Neural cell (in vitro differentiated cells): ENCODE data around the gene RRAGD. TPM values are rescaled to one million over a fixed set of nuclear protein-coding genes. Genes with fewer than 3 reads are reported as not detected.

Experiments used
- H2AFZ ChIP-seq: fragments of 200-600, 300-800 bp; sonication (generic), shearing (Covaris generic); 2 replicates; pipeline ENCODE4 v1.6.0; 2014; ENCODE audit warnings: low read depth, mild to moderate bottlenecking, antibody characterized with exemption, low read length, moderate library complexity
- H3F3A ChIP-seq: fragments of 200-600 bp; shearing (Covaris generic); 2 replicates; pipeline ENCODE4 v1.6.1; 2016; ENCODE audit warnings: mild to moderate bottlenecking, moderate library complexity, mixed read lengths, antibody characterized with exemption, low read length; ENCODE audit not compliant: insufficient read depth, poor library complexity, severe bottlenecking
- H3K27ac ChIP-seq: fragments of 200-600, 300-800 bp; sonication (generic), shearing (Covaris generic); 2 replicates; pipeline ENCODE4 v1.5.1; 2014; ENCODE audit warnings: mild to moderate bottlenecking, low read length, moderate library complexity
- H3K27me3 ChIP-seq: fragments of 300-800, 200-600 bp; sonication (generic), shearing (Covaris generic); 2 replicates; pipeline ENCODE4 v1.6.0; 2014; ENCODE audit warnings: mild to moderate bottlenecking, low read depth, low read length, moderate library complexity; ENCODE audit not compliant: insufficient read depth
- H3K36me3 ChIP-seq: fragments of 300-800, 200-600 bp; sonication (generic), shearing (Covaris generic); 2 replicates; pipeline ENCODE4 v1.5.1; 2014; ENCODE audit warnings: mild to moderate bottlenecking, antibody characterized with exemption, low read length, moderate library complexity; ENCODE audit not compliant: insufficient read depth
- H3K4me2 ChIP-seq: fragments of 300-800, 200-600 bp; sonication (generic), shearing (Covaris generic); 2 replicates; pipeline ENCODE4 v1.6.0; 2014; ENCODE audit warnings: mild to moderate bottlenecking, low read length
- H3K4me3 ChIP-seq: fragments of 300-800, 200-600 bp; sonication (generic), shearing (Covaris generic); 2 replicates; pipeline ENCODE4 v1.5.1; 2014; ENCODE audit warnings: mild to moderate bottlenecking, low read length, moderate library complexity
- H3K79me2 ChIP-seq: fragments of 200-600 bp; shearing (Covaris generic); replicated peaks from 2 replicates; pipeline ENCODE4 v1.6.0; 2014; ENCODE audit warnings: mild to moderate bottlenecking, low read length, moderate library complexity; ENCODE audit not compliant: insufficient read depth
- H3K9ac ChIP-seq: fragments of 300-800, 200-600 bp; sonication (generic), shearing (Covaris generic); 2 replicates; pipeline ENCODE4 v1.6.1; 2016; ENCODE audit warnings: mild to moderate bottlenecking, low read length, mixed read lengths
- H3K9me2 ChIP-seq: fragments of 200-600 bp; shearing (Covaris generic); 2 replicates; pipeline ENCODE4 v1.6.1; 2016; ENCODE audit warnings: mild to moderate bottlenecking, low read length, mixed read lengths; ENCODE audit not compliant: insufficient read depth
- H3K9me3 ChIP-seq: fragments of 200-600, 300-800 bp; sonication (generic), shearing (Covaris generic); 2 replicates; pipeline ENCODE4 v1.6.1; 2016; ENCODE audit warnings: mild to moderate bottlenecking, mixed run types, low read length, moderate library complexity, mixed read lengths
- H4K20me1 ChIP-seq: fragments of 200-600 bp; shearing (Covaris generic); 2 replicates; pipeline ENCODE4 v1.6.1; 2016; ENCODE audit warnings: mild to moderate bottlenecking, mixed run types; ENCODE audit not compliant: insufficient read depth
- EP300 ChIP-seq: fragments of 450-650 bp; conservative IDR thresholded peaks from 2 replicates; pipeline ENCODE4 v1.6.1; 2014; ENCODE audit warnings: antibody characterized with exemption, mild to moderate bottlenecking, moderate library complexity; ENCODE audit not compliant: poor library complexity, severe bottlenecking
- EZH2 ChIP-seq: fragments of 200-600, 300-800 bp; shearing (Covaris generic), sonication (generic); IDR thresholded peaks from 2 replicates; pipeline ENCODE4 v1.6.1; 2014; ENCODE audit warnings: antibody characterized with exemption, low read length, borderline replicate concordance, mild to moderate bottlenecking; ENCODE audit not compliant: insufficient read depth, poor library complexity, severe bottlenecking
- MXI1 ChIP-seq: fragments of 450-650 bp; conservative IDR thresholded peaks from 2 replicates; pipeline ENCODE4 v1.6.1; 2014; ENCODE audit warnings: antibody characterized with exemption, mild to moderate bottlenecking; ENCODE audit not compliant: poor library complexity, severe bottlenecking
- POLR2AphosphoS5 ChIP-seq: IDR thresholded peaks from 2 replicates; pipeline ENCODE4 v1.6.1; 2012
- RAD21 ChIP-seq: fragments of 450-650 bp; conservative IDR thresholded peaks from 2 replicates; pipeline ENCODE4 v1.6.1; 2014; ENCODE audit warnings: antibody characterized with exemption, mild to moderate bottlenecking, moderate library complexity
- SMC3 ChIP-seq: fragments of 450-650 bp; conservative IDR thresholded peaks from 2 replicates; pipeline ENCODE4 v1.6.1; 2014; ENCODE audit warnings: antibody characterized with exemption, mild to moderate bottlenecking, moderate library complexity; ENCODE audit not compliant: poor library complexity
- TAF1 ChIP-seq: IDR thresholded peaks from 2 replicates; pipeline ENCODE4 v1.6.1; 2012; ENCODE audit warnings: low read depth
- polyA plus RNA-seq: library from polyadenylated mRNA; depleted of rRNA; stranded (reverse); fragments of >200 nt; gene quantifications from 2 replicates; pipeline ENCODE4 v1.2.3, GENCODE V29; 2014
- TF ChIP-seq, protein P1 (sequence below): IDR thresholded peaks from 2 replicates; pipeline ENCODE4 v1.6.1; 2012; ENCODE audit warnings: borderline replicate concordance
- TF ChIP-seq, protein P2 (sequence below): fragments of 450-650 bp; IDR thresholded peaks from 2 replicates; pipeline ENCODE4 v1.5.1; 2014; ENCODE audit warnings: antibody characterized with exemption, mild to moderate bottlenecking, moderate library complexity; ENCODE audit not compliant: poor library complexity, severe bottlenecking

Gene RRAGD
- polyA plus RNA-seq, 1 donor from 2014 or later = 34.1 TPM

DNA sequence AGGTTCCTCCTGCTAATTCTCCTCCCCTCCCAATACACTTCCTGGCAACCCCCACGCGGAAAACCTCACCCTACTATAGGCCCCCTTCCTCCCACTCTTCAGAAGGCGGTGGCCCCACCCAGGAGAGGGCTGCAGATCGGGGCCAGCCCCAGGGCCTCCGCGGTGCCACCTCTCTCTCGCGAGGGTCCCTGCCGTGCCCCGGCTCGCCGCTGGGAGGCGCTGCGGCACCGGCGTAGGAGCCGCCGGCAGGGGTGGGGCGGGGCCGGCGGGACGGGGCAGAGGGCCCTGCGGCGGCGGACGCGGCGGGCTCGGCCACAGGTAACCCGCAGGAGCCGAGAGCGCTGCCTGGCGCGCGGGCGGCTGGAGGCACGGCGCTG, 20.8 kb upstream of the RRAGD start, which contains the start of gene ANKRD6:
TSS of gene ANKRD6 (plus strand) at position 278 of the 377 bp plus-strand sequence. CDS start 133,825 bp downstream, outside the sequence.
- Histone ChIP-seq H3K4me3 (peak within 1 kb of the TSS; percentile 85), H3K4me2 (peak within 1 kb of the TSS; percentile 69), H3K36me3 (no peaks in the 10 kb centered on the region), H4K20me1 (no peaks in the 10 kb centered on the region), H3K9me2 (no peaks in the 10 kb centered on the region), H3K9ac (peak within 1 kb of the TSS; percentile 65), H2AFZ (peak within 1 kb of the TSS; percentile 53), H3K79me2 (no peaks in the 10 kb centered on the region), H3K27ac (no peak within 1 kb of the TSS), H3K27me3 (no peaks in the 10 kb centered on the region), H3K9me3 (no peaks in the 10 kb centered on the region), H3F3A (no peaks in the 10 kb centered on the region)
- TF ChIP-seq POLR2AphosphoS5 = peak; percentile 35
- TF ChIP-seq MXI1 = peak; percentile 39
- TF ChIP-seq, protein P1, sequence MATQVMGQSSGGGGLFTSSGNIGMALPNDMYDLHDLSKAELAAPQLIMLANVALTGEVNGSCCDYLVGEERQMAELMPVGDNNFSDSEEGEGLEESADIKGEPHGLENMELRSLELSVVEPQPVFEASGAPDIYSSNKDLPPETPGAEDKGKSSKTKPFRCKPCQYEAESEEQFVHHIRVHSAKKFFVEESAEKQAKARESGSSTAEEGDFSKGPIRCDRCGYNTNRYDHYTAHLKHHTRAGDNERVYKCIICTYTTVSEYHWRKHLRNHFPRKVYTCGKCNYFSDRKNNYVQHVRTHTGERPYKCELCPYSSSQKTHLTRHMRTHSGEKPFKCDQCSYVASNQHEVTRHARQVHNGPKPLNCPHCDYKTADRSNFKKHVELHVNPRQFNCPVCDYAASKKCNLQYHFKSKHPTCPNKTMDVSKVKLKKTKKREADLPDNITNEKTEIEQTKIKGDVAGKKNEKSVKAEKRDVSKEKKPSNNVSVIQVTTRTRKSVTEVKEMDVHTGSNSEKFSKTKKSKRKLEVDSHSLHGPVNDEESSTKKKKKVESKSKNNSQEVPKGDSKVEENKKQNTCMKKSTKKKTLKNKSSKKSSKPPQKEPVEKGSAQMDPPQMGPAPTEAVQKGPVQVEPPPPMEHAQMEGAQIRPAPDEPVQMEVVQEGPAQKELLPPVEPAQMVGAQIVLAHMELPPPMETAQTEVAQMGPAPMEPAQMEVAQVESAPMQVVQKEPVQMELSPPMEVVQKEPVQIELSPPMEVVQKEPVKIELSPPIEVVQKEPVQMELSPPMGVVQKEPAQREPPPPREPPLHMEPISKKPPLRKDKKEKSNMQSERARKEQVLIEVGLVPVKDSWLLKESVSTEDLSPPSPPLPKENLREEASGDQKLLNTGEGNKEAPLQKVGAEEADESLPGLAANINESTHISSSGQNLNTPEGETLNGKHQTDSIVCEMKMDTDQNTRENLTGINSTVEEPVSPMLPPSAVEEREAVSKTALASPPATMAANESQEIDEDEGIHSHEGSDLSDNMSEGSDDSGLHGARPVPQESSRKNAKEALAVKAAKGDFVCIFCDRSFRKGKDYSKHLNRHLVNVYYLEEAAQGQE = no peak
- TF ChIP-seq SMC3 = peak; percentile 90
- no peak for TF ChIP-seq TAF1
- TF ChIP-seq, protein P2, sequence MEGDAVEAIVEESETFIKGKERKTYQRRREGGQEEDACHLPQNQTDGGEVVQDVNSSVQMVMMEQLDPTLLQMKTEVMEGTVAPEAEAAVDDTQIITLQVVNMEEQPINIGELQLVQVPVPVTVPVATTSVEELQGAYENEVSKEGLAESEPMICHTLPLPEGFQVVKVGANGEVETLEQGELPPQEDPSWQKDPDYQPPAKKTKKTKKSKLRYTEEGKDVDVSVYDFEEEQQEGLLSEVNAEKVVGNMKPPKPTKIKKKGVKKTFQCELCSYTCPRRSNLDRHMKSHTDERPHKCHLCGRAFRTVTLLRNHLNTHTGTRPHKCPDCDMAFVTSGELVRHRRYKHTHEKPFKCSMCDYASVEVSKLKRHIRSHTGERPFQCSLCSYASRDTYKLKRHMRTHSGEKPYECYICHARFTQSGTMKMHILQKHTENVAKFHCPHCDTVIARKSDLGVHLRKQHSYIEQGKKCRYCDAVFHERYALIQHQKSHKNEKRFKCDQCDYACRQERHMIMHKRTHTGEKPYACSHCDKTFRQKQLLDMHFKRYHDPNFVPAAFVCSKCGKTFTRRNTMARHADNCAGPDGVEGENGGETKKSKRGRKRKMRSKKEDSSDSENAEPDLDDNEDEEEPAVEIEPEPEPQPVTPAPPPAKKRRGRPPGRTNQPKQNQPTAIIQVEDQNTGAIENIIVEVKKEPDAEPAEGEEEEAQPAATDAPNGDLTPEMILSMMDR = peak; percentile 93
- TF ChIP-seq EZH2 = no peak
- TF ChIP-seq RAD21 = peak; percentile 92
- TF ChIP-seq EP300 = peak; percentile 14

DNA sequence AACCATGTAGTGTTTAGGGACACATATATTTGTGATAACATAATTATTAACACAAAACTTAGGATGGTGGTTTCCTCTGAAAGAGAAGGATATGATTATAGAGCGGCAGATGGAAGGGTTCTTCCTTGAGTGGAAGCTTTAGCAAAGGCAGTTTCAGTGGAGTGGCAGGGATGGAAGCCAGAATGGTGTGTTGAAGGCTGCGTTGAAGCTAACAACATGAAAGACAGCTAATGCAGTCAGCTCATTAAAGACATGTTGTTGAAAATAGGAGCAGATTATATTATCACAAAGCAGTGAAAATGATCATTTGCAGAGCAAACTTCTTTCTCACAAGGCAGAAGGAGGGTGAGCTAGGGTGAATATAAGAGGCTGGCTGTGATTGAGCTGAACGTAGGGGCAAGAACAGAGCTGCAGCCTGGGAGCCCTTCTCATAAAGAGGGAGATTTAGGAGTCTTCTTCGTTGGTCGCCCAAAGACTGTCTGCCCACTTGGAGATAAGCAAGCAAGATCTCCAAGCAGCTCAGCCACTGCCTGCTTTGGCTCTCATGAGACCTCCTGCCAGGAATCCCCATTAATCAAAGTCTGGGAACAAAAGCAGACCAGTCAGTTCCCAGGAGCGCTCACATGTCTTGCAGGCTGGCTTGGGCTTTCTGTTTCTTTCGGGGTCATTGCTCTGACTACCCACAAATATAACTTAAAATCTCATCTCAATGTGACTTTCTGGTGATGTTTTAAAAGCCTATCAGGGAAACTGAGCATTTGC, 18.3 kb upstream of the RRAGD start:
- no peak overlapping the region for H2AFZ ChIP-seq

More for the DNA sequence above, 18.3 kb upstream of the RRAGD start:
- Histone ChIP-seq H3K79me2 (no peaks in the 10 kb centered on the region), H3K27me3 (no peaks in the 10 kb centered on the region), H3K9ac (no peak overlapping the region), H3K4me3 (no peak overlapping the region), H3K9me3 (no peaks in the 10 kb centered on the region), H3K9me2 (no peaks in the 10 kb centered on the region), H4K20me1 (no peaks in the 10 kb centered on the region), H3F3A (no peaks in the 10 kb centered on the region), H3K36me3 (no peaks in the 10 kb centered on the region), H3K4me2 (no peak overlapping the region), H3K27ac (no peak overlapping the region)
- no peak for TF ChIP-seq SMC3
- TF ChIP-seq RAD21 = no peak
- no peak for TF ChIP-seq MXI1
- TF ChIP-seq EZH2 = no peak
- TF ChIP-seq, protein P2 = no peak
- no peak for TF ChIP-seq POLR2AphosphoS5
- TF ChIP-seq, protein P1 = no peak
- no peak for TF ChIP-seq EP300
- TF ChIP-seq TAF1 = no peak
